ENCODE measurements around the gene LIN37. TPM values are rescaled to one million over a fixed set of nuclear protein-coding genes. Genes with fewer than 3 reads are reported as not detected.
"Not testable (repeated sequence)": the region's sequence is repeated elsewhere in the genome, so short reads cannot be mapped to it uniquely, and the experiment has no call there.

LIN37 gene
- total RNA-seq, 1 experiment from 2014 or later: 22.3 TPM

- no peak for DNase-seq (ENCODE audit: low read depth)
These were observed 28.8 kb upstream of the LIN37 start for GRCh38 chr19:35719402-35720162.

GRCh38 chr19:35720163-35720524, 28.2 kb upstream of the LIN37 start:
- DNase-seq (ENCODE audit: low read depth): no peak

GRCh38 chr19:35720648-35721047, 27.7 kb upstream of the LIN37 start:
- no peak for DNase-seq (ENCODE audit: low read depth)

GRCh38 chr19:35721374-35721773, 27.0 kb upstream of the LIN37 start:
- DNase-seq (ENCODE audit: low read depth): no peak

- no peak for DNase-seq (ENCODE audit: low read depth)
These were observed 25.9 kb upstream of the LIN37 start for GRCh38 chr19:35722461-35722860.

GRCh38 chr19:35722897-35723296, 25.5 kb upstream of the LIN37 start:
- DNase-seq (ENCODE audit: low read depth): no peak

- no peak for DNase-seq (ENCODE audit: low read depth)
These were observed 24.7 kb upstream of the LIN37 start for GRCh38 chr19:35723671-35724070.

- not testable (repeated sequence) for DNase-seq (ENCODE audit: low read depth)
These were observed 24.2 kb upstream of the LIN37 start for GRCh38 chr19:35724132-35724531.

- DNase-seq (ENCODE audit: low read depth): no peak
These were observed 23.8 kb upstream of the LIN37 start for GRCh38 chr19:35724560-35724959.

GRCh38 chr19:35725216-35725861, 23.0 kb upstream of the LIN37 start:
- DNase-seq (ENCODE audit: low read depth): no peak

GRCh38 chr19:35727053-35727955, 21.1 kb upstream of the LIN37 start:
- no peak for DNase-seq (ENCODE audit: low read depth)

- DNase-seq (ENCODE audit: low read depth): no peak
These were observed 20.2 kb upstream of the LIN37 start for GRCh38 chr19:35727956-35728706.

- DNase-seq (ENCODE audit: low read depth): no peak
These were observed 19.4 kb upstream of the LIN37 start for GRCh38 chr19:35729021-35729420.

GRCh38 chr19:35729763-35730162, 18.6 kb upstream of the LIN37 start:
- no peak for DNase-seq (ENCODE audit: low read depth)

GRCh38 chr19:35730326-35730725, 18.1 kb upstream of the LIN37 start:
- DNase-seq (ENCODE audit: low read depth): no peak

GRCh38 chr19:35731353-35731752, 17.0 kb upstream of the LIN37 start:
- no peak for DNase-seq (ENCODE audit: low read depth)

GRCh38 chr19:35731779-35732405, 16.5 kb upstream of the LIN37 start:
- no peak for DNase-seq (ENCODE audit: low read depth)

GRCh38 chr19:35732540-35733179, 15.7 kb upstream of the LIN37 start:
- DNase-seq (ENCODE audit: low read depth): no peak

- no peak for DNase-seq (ENCODE audit: low read depth)
These were observed 14.9 kb upstream of the LIN37 start for GRCh38 chr19:35733180-35734125.

GRCh38 chr19:35734273-35734672, 14.1 kb upstream of the LIN37 start:
- DNase-seq (ENCODE audit: low read depth): no peak

All from RPMI7951 (cell line).